B cell (primary cell): ENCODE results near the gene LYPD1. TPM values are rescaled to one million over a fixed set of nuclear protein-coding genes. Genes with fewer than 3 reads are reported as not detected.

ENCODE experiments used
- ATAC-seq: fragments of 200-7000 bp; cut with Tn5 transposase; one replicate; pipeline ENCODE4 v1.10.0; 2021; ENCODE audit warnings: low read depth, mild to moderate bottlenecking, moderate number of reproducible peaks, moderate library complexity
- CTCF ChIA-PET: fragments of 350-600 bp; sonication (Branson Sonifier 250); formaldehyde crosslinking; loops from one replicate; lab custom pipeline; 2021; ENCODE audit warnings: antibody characterized with exemption, inconsistent platforms; lab: Charles Lee
- POLR2A ChIA-PET: fragments of 350-600 bp; sonication (Branson Sonifier 250); formaldehyde crosslinking; loops from one replicate; lab custom pipeline; 2021; ENCODE audit warnings: antibody characterized with exemption; lab: Charles Lee
- DNase-seq: peaks from one replicate; pipeline ENCODE4 v3.0.0; 2013
- H2AFZ ChIP-seq: 2 replicates; pipeline ENCODE4 v1.6.1; 2012; ENCODE audit warnings: mild to moderate bottlenecking, low read depth, low read length; ENCODE audit not compliant: insufficient read depth, poor library complexity, severe bottlenecking
- H3K27ac ChIP-seq, 2 donors: 1 replicate in 1 of 2; 2 replicates in 1 of 2; pipeline ENCODE4 v1.5.1; 2012 to 2013; ENCODE audit warnings: low read length in 2 of 2, mild to moderate bottlenecking in 2 of 2, moderate library complexity in 1 of 2
- H3K27me3 ChIP-seq, 4 experiments: fragments of 200-600 bp in 1 of 4; sonication (generic) in 1 of 4; replicated peaks in 1 of 4; 1 replicate in 2 of 4; 2 replicates in 2 of 4; pipeline versions ENCODE4 v1.6.1 to v1.7.0; 2013 to 2016; ENCODE audit warnings: low read length in 3 of 4, mild to moderate bottlenecking in 2 of 4, mixed read lengths in 1 of 4, moderate library complexity in 1 of 4; ENCODE audit not compliant: insufficient read depth in 4 of 4, control insufficient read depth in 3 of 4; ENCODE audit errors: control extremely low read depth in 1 of 4
- H3K36me3 ChIP-seq, 2 experiments: replicated peaks in 1 of 2; 1 replicate in 1 of 2; 2 replicates in 1 of 2; pipeline versions ENCODE4 v1.6.1 to v1.7.1; 2013; ENCODE audit warnings: low read length in 1 of 2; ENCODE audit not compliant: insufficient read depth in 2 of 2, control insufficient read depth in 1 of 2; ENCODE audit errors: control extremely low read depth in 1 of 2, extremely low read depth in 1 of 2
- H3K4me1 ChIP-seq, 2 donors: fragments of 200-600 bp in 1 of 2; sonication (generic) in 1 of 2; 1 replicate in 1 of 2; 2 replicates in 1 of 2; pipeline versions ENCODE4 v1.5.1 to v1.6.1; 2013 to 2017; ENCODE audit warnings: low read length in 2 of 2; ENCODE audit not compliant: control insufficient read depth in 2 of 2, insufficient read depth in 2 of 2
- H3K4me2 ChIP-seq: replicated peaks from 2 replicates; pipeline ENCODE3; 2012; ENCODE audit warnings: mild to moderate bottlenecking, low read depth, low read length; ENCODE audit not compliant: poor library complexity, severe bottlenecking
- H3K4me3 ChIP-seq, 5 experiments: fragments of 200-600 bp in 1 of 5; sonication (generic) in 1 of 5; 1 replicate in 3 of 5; 2 replicates in 2 of 5; pipeline versions ENCODE4 v1.5.1 to v1.7.0; 2011 to 2016; ENCODE audit warnings: low read length in 4 of 5, mild to moderate bottlenecking in 4 of 5, low read depth in 2 of 5, control low read depth in 1 of 5, moderate library complexity in 1 of 5; ENCODE audit not compliant: insufficient read depth in 1 of 5; ENCODE audit errors: control extremely low read depth in 1 of 5, extremely low read depth in 1 of 5
- H3K79me2 ChIP-seq: fragments of 200-600 bp; sonication (generic); one replicate; pipeline ENCODE4 v1.6.0; 2016; ENCODE audit warnings: low read length; ENCODE audit not compliant: control insufficient read depth, insufficient read depth
- H3K9ac ChIP-seq: fragments of 200-600 bp; sonication (generic); 2 replicates; pipeline ENCODE4 v1.6.1; 2017; ENCODE audit warnings: mild to moderate bottlenecking, low read length, moderate library complexity
- H3K9me3 ChIP-seq, 3 donors: one replicate each; pipeline versions ENCODE4 v1.6.1 to v1.7.1; 2013; ENCODE audit warnings: low read length in 2 of 3; ENCODE audit not compliant: control insufficient read depth in 2 of 3, insufficient read depth in 1 of 3; ENCODE audit errors: control extremely low read depth in 1 of 3
- H4K20me1 ChIP-seq: 2 replicates; pipeline ENCODE4 v1.6.0; 2012; ENCODE audit warnings: mild to moderate bottlenecking, low read length; ENCODE audit not compliant: insufficient read depth, control insufficient read depth, poor library complexity, severe bottlenecking
- H3K27ac Mint-ChIP-seq: one replicate; pipeline ENCODE4 v1.8.0; 2021; ENCODE audit warnings: mixed read lengths
- H3K27me3 Mint-ChIP-seq: one replicate; pipeline ENCODE4 v1.8.0; 2021; ENCODE audit warnings: mixed read lengths
- H3K4me1 Mint-ChIP-seq: one replicate; pipeline ENCODE4 v1.8.0; 2021; ENCODE audit warnings: mixed read lengths
- H3K4me3 Mint-ChIP-seq: one replicate; pipeline ENCODE4 v1.8.0; 2021; ENCODE audit warnings: mixed read lengths
- H3K9me3 Mint-ChIP-seq: one replicate; pipeline ENCODE4 v1.8.0; 2022; ENCODE audit warnings: mixed read lengths; ENCODE audit not compliant: insufficient read depth
- EZH2 ChIP-seq: IDR thresholded peaks from 2 replicates; pipeline ENCODE4 v1.6.1; 2012; ENCODE audit warnings: borderline replicate concordance, low read depth, mild to moderate bottlenecking, moderate library complexity, low read length; ENCODE audit not compliant: insufficient read depth, poor library complexity, severe bottlenecking
- whole genome bisulfite sequencing: methylation state at CpG from one replicate; pipeline ENCODE4 v1.1.5; 2013; ENCODE audit warnings: missing lambda C conversion rate; ENCODE audit not compliant: insufficient coverage; 5-methylcytosine and 5-hydroxymethylcytosine counted together
- intact Hi-C: fragments of 100-400 bp; cut with micrococcal nuclease; formaldehyde crosslinking; loops from one replicate; pipeline ENCODE4 v1.10.0; 2022
- polyA plus RNA-seq: library from polyadenylated mRNA; depleted of rRNA; stranded (reverse); fragments of >200 nt; gene quantifications from 2 replicates; pipeline ENCODE4 v1.2.3, GENCODE V29; 2012
- total RNA-seq, 2 donors: library from RNA; stranded (reverse); fragments of 120-200 nt in 1 of 2; gene quantifications; 1 replicate in 1 of 2; 2 replicates in 1 of 2; pipeline versions ENCODE4 v1.2.3 to v1.2.4, GENCODE V29; 2013 to 2022
- TF ChIP-seq, protein P1 (sequence below): fragments of 200-600 bp; IDR thresholded peaks from one replicate; pipeline ENCODE4 v1.8.0; 2022; ENCODE audit warnings: antibody characterized with exemption, mild to moderate bottlenecking

The LYPD1 gene
- total and polyA plus RNA-seq, 2 donors (not counting 1 experiment from before 2014, with no cell fraction given) = 0.07 TPM; not detected in 1

- H4K20me1 ChIP-seq = no peaks in the 10 kb centered on the region
- H3K36me3 ChIP-seq = no peaks in the 10 kb centered on the region
- no peak for TF ChIP-seq EZH2
- TF ChIP-seq, protein P1, sequence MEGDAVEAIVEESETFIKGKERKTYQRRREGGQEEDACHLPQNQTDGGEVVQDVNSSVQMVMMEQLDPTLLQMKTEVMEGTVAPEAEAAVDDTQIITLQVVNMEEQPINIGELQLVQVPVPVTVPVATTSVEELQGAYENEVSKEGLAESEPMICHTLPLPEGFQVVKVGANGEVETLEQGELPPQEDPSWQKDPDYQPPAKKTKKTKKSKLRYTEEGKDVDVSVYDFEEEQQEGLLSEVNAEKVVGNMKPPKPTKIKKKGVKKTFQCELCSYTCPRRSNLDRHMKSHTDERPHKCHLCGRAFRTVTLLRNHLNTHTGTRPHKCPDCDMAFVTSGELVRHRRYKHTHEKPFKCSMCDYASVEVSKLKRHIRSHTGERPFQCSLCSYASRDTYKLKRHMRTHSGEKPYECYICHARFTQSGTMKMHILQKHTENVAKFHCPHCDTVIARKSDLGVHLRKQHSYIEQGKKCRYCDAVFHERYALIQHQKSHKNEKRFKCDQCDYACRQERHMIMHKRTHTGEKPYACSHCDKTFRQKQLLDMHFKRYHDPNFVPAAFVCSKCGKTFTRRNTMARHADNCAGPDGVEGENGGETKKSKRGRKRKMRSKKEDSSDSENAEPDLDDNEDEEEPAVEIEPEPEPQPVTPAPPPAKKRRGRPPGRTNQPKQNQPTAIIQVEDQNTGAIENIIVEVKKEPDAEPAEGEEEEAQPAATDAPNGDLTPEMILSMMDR = no peak
- no peaks in the 10 kb centered on the region for H3K9me3 ChIP-seq
- no peak overlapping the region for H3K4me3 Mint-ChIP-seq
- intact Hi-C loops = no loop called here
- no peak overlapping the region for H3K27ac ChIP-seq
- ATAC-seq (no peak), DNase-seq (no peak)
- ChIA-PET POLR2A (no interaction called here), CTCF (no interaction called here)
- H3K9ac ChIP-seq = no peak overlapping the region
- H3K4me2 ChIP-seq = no peak overlapping the region
- H3K4me1 ChIP-seq = no peaks in the 10 kb centered on the region
- no peak overlapping the region for H3K4me3 ChIP-seq
- H3K27ac Mint-ChIP-seq = no peak overlapping the region
- peaks cover 0 to 6% (median 4%) of the 10 kb centered on the region in 4 experiments for H3K27me3 ChIP-seq
- no peak overlapping the region for H2AFZ ChIP-seq
- H3K79me2 ChIP-seq = no peaks in the 10 kb centered on the region
- no peaks in the 10 kb centered on the region for H3K4me1 Mint-ChIP-seq
- H3K9me3 Mint-ChIP-seq = no peaks in the 10 kb centered on the region
- no CpG with 5 or more reads among the region's 3 CpGs for WGBS
- peaks cover 34% of the 10 kb centered on the region for H3K27me3 Mint-ChIP-seq
Measured at GRCh38 chr2:132662732-132663131, 7.3 kb downstream of the LYPD1 start.

GRCh38 chr2:132659331-132659730 lies 10.7 kb downstream of the LYPD1 start:
- POLR2A ChIA-PET = no interaction called here
- CTCF ChIA-PET = no interaction called here
- intact Hi-C loops = no loop called here
- Histone ChIP-seq H2AFZ (no peak overlapping the region), H3K4me2 (no peak overlapping the region), H3K4me3 (no peak overlapping the region), H4K20me1 (no peaks in the 10 kb centered on the region), H3K27me3 (peaks cover 0 to 2% (median under 1%) of the 10 kb centered on the region in 4 experiments), H3K36me3 (no peaks in the 10 kb centered on the region), H3K79me2 (no peaks in the 10 kb centered on the region), H3K9ac (no peak overlapping the region), H3K9me3 (no peaks in the 10 kb centered on the region), H3K27ac (no peak overlapping the region), H3K4me1 (no peaks in the 10 kb centered on the region)
- ATAC-seq (no peak), DNase-seq (no peak)
- Mint-ChIP-seq H3K27me3 (peaks cover 18% of the 10 kb centered on the region), H3K4me3 (no peak overlapping the region), H3K27ac (no peak overlapping the region), H3K4me1 (no peaks in the 10 kb centered on the region), H3K9me3 (no peaks in the 10 kb centered on the region)
- 93% methylated on average over 2 of the region's 3 CpGs for WGBS
- TF ChIP-seq EZH2 = no peak
- TF ChIP-seq, protein P1 = no peak
